ENCODE data around the gene AKIRIN1.
"Not testable (repeated sequence)": the region's sequence is repeated elsewhere in the genome, so short reads cannot be mapped to it uniquely, and the experiment has no call there.

Gene AKIRIN1

DNA sequence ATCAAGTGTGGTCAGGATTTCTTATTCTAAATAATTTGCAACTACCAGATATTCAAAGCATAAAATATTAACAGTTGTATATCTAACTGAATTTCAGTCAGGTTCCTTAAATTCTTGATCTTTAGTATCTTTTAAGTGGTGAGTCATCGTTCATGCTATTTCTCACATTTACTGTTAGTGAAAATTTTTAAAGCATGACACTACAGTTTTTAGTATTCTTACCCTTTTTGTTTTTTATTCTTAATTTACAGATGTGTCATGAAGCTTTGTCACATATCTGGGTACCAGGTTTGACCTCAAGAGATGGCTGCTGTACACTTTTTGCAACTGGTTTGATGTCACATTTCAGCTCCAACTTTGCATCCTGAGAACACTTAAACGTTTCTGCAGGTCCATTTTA is 12.7 kb downstream of the AKIRIN1 start:
- Histone ChIP-seq H3K4me2 (ENCODE audit: low read length) (no peak overlapping the region), H4K20me1 (ENCODE audit: insufficient read depth, low read length) (no peaks in the 10 kb centered on the region), H3K9ac (ENCODE audit: low read length) (no peak overlapping the region), H3K27me3 (ENCODE audit: insufficient read depth, low read length) (no peaks in the 10 kb centered on the region), H3K4me3 (ENCODE audit: low read depth, low read length, poor library complexity, severe bottlenecking) (no peak overlapping the region), H3K4me1 (ENCODE audit: insufficient read depth, low read length, severe bottlenecking) (no peaks in the 10 kb centered on the region), H3K9me2 (ENCODE audit: low read depth, low read length) (no peaks in the 10 kb centered on the region), H3K9me3 (ENCODE audit: low read length) (no peaks in the 10 kb centered on the region), H2AFZ (ENCODE audit: low read length) (no peak overlapping the region), H3K36me3 (ENCODE audit: insufficient read depth, low read length) (peaks cover 99% of the 10 kb centered on the region), H3K79me2 (ENCODE audit: insufficient read depth, low read length) (no peaks in the 10 kb centered on the region), H3F3A (ENCODE audit: insufficient read depth, low read length) (no peaks in the 10 kb centered on the region), H3K27ac (ENCODE audit: low read depth, low read length, poor library complexity, severe bottlenecking) (no peak overlapping the region)
- TF ChIP-seq, protein P1, sequence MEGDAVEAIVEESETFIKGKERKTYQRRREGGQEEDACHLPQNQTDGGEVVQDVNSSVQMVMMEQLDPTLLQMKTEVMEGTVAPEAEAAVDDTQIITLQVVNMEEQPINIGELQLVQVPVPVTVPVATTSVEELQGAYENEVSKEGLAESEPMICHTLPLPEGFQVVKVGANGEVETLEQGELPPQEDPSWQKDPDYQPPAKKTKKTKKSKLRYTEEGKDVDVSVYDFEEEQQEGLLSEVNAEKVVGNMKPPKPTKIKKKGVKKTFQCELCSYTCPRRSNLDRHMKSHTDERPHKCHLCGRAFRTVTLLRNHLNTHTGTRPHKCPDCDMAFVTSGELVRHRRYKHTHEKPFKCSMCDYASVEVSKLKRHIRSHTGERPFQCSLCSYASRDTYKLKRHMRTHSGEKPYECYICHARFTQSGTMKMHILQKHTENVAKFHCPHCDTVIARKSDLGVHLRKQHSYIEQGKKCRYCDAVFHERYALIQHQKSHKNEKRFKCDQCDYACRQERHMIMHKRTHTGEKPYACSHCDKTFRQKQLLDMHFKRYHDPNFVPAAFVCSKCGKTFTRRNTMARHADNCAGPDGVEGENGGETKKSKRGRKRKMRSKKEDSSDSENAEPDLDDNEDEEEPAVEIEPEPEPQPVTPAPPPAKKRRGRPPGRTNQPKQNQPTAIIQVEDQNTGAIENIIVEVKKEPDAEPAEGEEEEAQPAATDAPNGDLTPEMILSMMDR (IDR thresholded peaks at IDR 0.05; ENCODE audit: low read length), result no peak
- no peak for TF ChIP-seq EZH2 (IDR thresholded peaks at IDR 0.05; ENCODE audit: borderline replicate concordance, low read length)

DNA sequence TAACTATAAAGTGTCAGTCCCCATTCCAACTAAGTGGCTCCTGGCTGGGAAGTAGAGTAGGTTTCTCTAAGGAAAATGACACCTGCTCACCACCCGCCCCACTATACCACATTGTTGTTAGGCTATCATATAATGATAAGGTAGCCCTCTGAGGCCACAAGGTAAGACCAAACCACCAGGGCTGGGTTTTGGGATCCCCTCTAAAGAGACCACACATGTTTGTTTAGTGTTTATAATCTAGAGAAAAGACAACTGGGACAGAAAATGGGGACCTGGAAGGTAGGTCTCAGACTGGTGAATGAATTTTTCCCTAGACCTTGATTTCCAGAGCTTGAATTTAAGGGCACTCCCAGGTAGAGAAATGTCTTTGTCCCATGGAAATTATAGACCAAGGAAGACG is 15.2 kb downstream of the AKIRIN1 start:
- Histone ChIP-seq H3K36me3 (ENCODE audit: insufficient read depth, low read length) (peaks cover 80% of the 10 kb centered on the region), H2AFZ (ENCODE audit: low read length) (no peak overlapping the region), H4K20me1 (ENCODE audit: insufficient read depth, low read length) (no peaks in the 10 kb centered on the region), H3K4me2 (ENCODE audit: low read length) (no peak overlapping the region), H3K27me3 (ENCODE audit: insufficient read depth, low read length) (no peaks in the 10 kb centered on the region), H3K9me2 (ENCODE audit: low read depth, low read length) (no peaks in the 10 kb centered on the region), H3K79me2 (ENCODE audit: insufficient read depth, low read length) (no peaks in the 10 kb centered on the region), H3K9me3 (ENCODE audit: low read length) (no peaks in the 10 kb centered on the region), H3K4me1 (ENCODE audit: insufficient read depth, low read length, severe bottlenecking) (no peaks in the 10 kb centered on the region), H3F3A (ENCODE audit: insufficient read depth, low read length) (no peaks in the 10 kb centered on the region), H3K27ac (ENCODE audit: low read depth, low read length, poor library complexity, severe bottlenecking) (no peak overlapping the region), H3K9ac (ENCODE audit: low read length) (no peak overlapping the region), H3K4me3 (ENCODE audit: low read depth, low read length, poor library complexity, severe bottlenecking) (no peak overlapping the region)
- TF ChIP-seq EZH2 (IDR thresholded peaks at IDR 0.05; ENCODE audit: borderline replicate concordance, low read length), result no peak
- TF ChIP-seq, protein P1 (IDR thresholded peaks at IDR 0.05; ENCODE audit: low read length), result no peak

DNA sequence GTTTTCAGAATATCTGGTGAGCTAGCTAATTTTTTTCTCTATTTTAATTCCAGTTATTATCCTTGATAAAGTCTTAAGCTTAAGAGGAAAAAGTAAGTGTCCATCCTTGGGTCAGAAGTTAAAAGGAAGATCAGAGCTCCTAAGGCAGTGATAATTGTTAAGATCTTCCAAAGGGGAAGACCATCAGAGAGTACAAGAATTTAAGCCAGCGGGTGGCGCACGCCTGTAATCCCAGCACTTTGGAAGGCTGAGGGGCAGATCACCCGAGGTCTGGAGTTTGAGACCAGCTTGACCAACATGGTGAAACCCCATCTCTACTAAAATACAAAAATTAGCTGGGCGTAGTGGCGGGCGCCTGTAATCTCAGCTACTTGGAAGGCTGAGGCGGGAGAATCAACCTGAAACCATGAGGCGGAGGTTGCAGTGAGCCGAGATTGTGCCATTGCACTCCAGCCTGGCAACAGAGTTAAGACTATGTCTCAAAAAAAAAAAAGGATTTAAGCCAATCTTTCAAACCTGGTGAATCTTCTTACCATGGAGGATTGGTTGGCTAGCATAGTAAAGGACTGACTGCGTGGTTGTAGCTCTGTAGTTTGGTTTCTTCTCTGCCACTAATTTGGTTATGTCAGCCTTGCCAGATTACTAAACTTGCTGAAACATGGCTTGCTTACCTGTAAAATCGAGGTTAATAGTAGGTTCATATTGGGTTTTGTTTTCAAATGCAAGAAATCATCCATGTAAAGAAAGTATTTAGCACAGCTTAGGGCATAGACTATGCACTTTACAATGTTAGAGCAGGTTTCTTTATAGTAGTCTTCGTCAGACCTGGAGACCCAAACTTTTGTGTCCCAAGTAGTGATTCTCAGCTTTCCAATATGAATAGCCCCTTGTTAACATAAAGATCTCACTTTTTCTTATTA is 15.9 kb downstream of the AKIRIN1 start:
- Histone ChIP-seq H3K4me1 (ENCODE audit: insufficient read depth, low read length, severe bottlenecking) (no peaks in the 10 kb centered on the region), H3K27ac (ENCODE audit: low read depth, low read length, poor library complexity, severe bottlenecking) (no peak overlapping the region), H3K36me3 (ENCODE audit: insufficient read depth, low read length) (peaks cover 76% of the 10 kb centered on the region), H3K79me2 (ENCODE audit: insufficient read depth, low read length) (no peaks in the 10 kb centered on the region), H3K9me3 (ENCODE audit: low read length) (no peaks in the 10 kb centered on the region), H4K20me1 (ENCODE audit: insufficient read depth, low read length) (no peaks in the 10 kb centered on the region), H3K27me3 (ENCODE audit: insufficient read depth, low read length) (no peaks in the 10 kb centered on the region), H3K9ac (ENCODE audit: low read length) (no peak overlapping the region), H3K9me2 (ENCODE audit: low read depth, low read length) (no peaks in the 10 kb centered on the region), H3K4me3 (ENCODE audit: low read depth, low read length, poor library complexity, severe bottlenecking) (no peak overlapping the region), H3F3A (ENCODE audit: insufficient read depth, low read length) (no peaks in the 10 kb centered on the region), H3K4me2 (ENCODE audit: low read length) (no peak overlapping the region), H2AFZ (ENCODE audit: low read length) (no peak overlapping the region)
- TF ChIP-seq EZH2 (IDR thresholded peaks at IDR 0.05; ENCODE audit: borderline replicate concordance, low read length), result no peak
- TF ChIP-seq, protein P1 (IDR thresholded peaks at IDR 0.05; ENCODE audit: low read length), result no peak

DNA sequence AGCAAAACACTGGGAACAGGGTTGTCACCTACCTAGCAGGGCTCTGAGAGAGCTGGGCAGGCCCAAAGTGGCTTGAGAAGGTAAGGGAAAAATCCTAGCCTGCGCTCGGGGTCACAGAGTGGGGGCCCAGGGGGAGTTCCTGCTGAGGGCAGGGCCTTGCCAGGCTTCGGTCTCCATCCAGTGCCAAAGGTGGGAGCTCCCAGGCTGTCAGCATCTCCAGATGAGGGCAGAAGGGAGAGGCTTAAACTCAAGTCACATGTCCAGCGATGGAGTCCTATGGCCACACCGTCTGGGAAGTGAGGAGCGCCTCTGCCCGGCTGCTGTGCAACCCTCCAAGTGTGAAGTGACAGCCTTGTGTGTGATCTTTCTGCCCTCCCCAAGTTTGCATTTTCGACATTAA is 23.9 kb downstream of the AKIRIN1 start:
- not testable (repeated sequence) for H2AFZ ChIP-seq (ENCODE audit: low read length); H3K9me3 ChIP-seq (ENCODE audit: low read length); H3K36me3 ChIP-seq (ENCODE audit: insufficient read depth, low read length); H3K9ac ChIP-seq (ENCODE audit: low read length); H4K20me1 ChIP-seq (ENCODE audit: insufficient read depth, low read length); H3K4me3 ChIP-seq (ENCODE audit: low read depth, low read length, poor library complexity, severe bottlenecking); H3K9me2 ChIP-seq (ENCODE audit: low read depth, low read length); H3F3A ChIP-seq (ENCODE audit: insufficient read depth, low read length); H3K4me1 ChIP-seq (ENCODE audit: insufficient read depth, low read length, severe bottlenecking); H3K4me2 ChIP-seq (ENCODE audit: low read length); H3K27me3 ChIP-seq (ENCODE audit: insufficient read depth, low read length); H3K27ac ChIP-seq (ENCODE audit: low read depth, low read length, poor library complexity, severe bottlenecking); H3K79me2 ChIP-seq (ENCODE audit: insufficient read depth, low read length)

Measured in OCI-LY1 (cell line).